CD4-positive, alpha-beta T cell (primary cell): ENCODE results near the gene TRPV5. TPM values are rescaled to one million over a fixed set of nuclear protein-coding genes. Genes with fewer than 3 reads are reported as not detected.

Experiments
- ATAC-seq: fragments of 200-7000 bp; cut with Tn5 transposase; one replicate; pipeline ENCODE4 v1.10.0; 2022; ENCODE audit warnings: mild to moderate bottlenecking; ENCODE audit not compliant: poor library complexity
- CTCF ChIA-PET: fragments of 350-600 bp; sonication (Branson Sonifier 250); formaldehyde crosslinking; loops from one replicate; lab custom pipeline; 2021; ENCODE audit warnings: antibody characterized with exemption, inconsistent platforms; lab: Charles Lee
- POLR2A ChIA-PET: fragments of 350-600 bp; sonication (Branson Sonifier 250); formaldehyde crosslinking; loops from one replicate; lab custom pipeline; 2021; ENCODE audit warnings: antibody characterized with exemption, inconsistent platforms; lab: Charles Lee
- DNase-seq, 14 experiments: peaks; one replicate each; pipeline ENCODE4 v3.0.0-alpha.2; 2013 to 2020; ENCODE audit warnings: mixed read lengths in 2 of 14
- H3K27ac ChIP-seq, 2 donors: one replicate each; pipeline versions ENCODE4 v1.5.1 to v1.7.0; 2013; ENCODE audit warnings: low read length in 2 of 2, low read depth in 1 of 2, mild to moderate bottlenecking in 1 of 2
- H3K27me3 ChIP-seq, 2 experiments: 1 replicate in 1 of 2; 2 replicates in 1 of 2; pipeline versions ENCODE4 v1.6.1 to v1.7.0; 2013; ENCODE audit warnings: low read length in 2 of 2, control low read depth in 1 of 2, mild to moderate bottlenecking in 1 of 2, moderate library complexity in 1 of 2; ENCODE audit not compliant: insufficient read depth in 2 of 2, control insufficient read depth in 1 of 2
- H3K36me3 ChIP-seq: one replicate; pipeline ENCODE4 v1.6.1; 2013; ENCODE audit warnings: low read length, control low read depth; ENCODE audit not compliant: insufficient read depth
- H3K4me1 ChIP-seq: one replicate; pipeline ENCODE4 v1.6.1; 2013; ENCODE audit warnings: low read length, control low read depth; ENCODE audit not compliant: insufficient read depth
- H3K4me3 ChIP-seq: one replicate; pipeline ENCODE4 v1.5.1; 2013; ENCODE audit warnings: mild to moderate bottlenecking, low read length, moderate library complexity
- H3K9me3 ChIP-seq, 2 experiments: 1 replicate in 1 of 2; 2 replicates in 1 of 2; pipeline versions ENCODE4 v1.6.1 to v1.7.0; 2013; ENCODE audit warnings: low read length in 2 of 2, mild to moderate bottlenecking in 2 of 2, control low read depth in 1 of 2, moderate library complexity in 1 of 2; ENCODE audit not compliant: control insufficient read depth in 1 of 2, insufficient read depth in 1 of 2
- H3K27ac Mint-ChIP-seq: one replicate; pipeline ENCODE4 v1.8.0; 2020; ENCODE audit warnings: mixed read lengths
- H3K27me3 Mint-ChIP-seq: one replicate; pipeline ENCODE4 v1.8.0; 2021; ENCODE audit warnings: mixed read lengths
- H3K36me3 Mint-ChIP-seq: one replicate; pipeline ENCODE4 v1.8.0; 2021; ENCODE audit warnings: low read depth, mixed read lengths
- H3K4me1 Mint-ChIP-seq: one replicate; pipeline ENCODE4 v1.8.0; 2021; ENCODE audit warnings: low read depth, mixed read lengths
- H3K4me3 Mint-ChIP-seq: one replicate; pipeline ENCODE4 v1.8.0; 2020; ENCODE audit warnings: mild to moderate bottlenecking, mixed read lengths
- H3K9me3 Mint-ChIP-seq: one replicate; pipeline ENCODE4 v1.8.0; 2020; ENCODE audit warnings: mixed read lengths
- intact Hi-C, 2 experiments: fragments of 100-400 bp; cut with DNase I in 1 of 2; cut with micrococcal nuclease in 1 of 2; formaldehyde crosslinking; loops; one replicate each; pipeline versions ENCODE4 v1.15.1 to v1.9.0; 2023 to 2025; cut with DNase I, micrococcal nuclease
- total RNA-seq, 174 experiments: library from RNA in 2 of 174; stranded (reverse) in 2 of 174; gene quantifications; one replicate each; pipeline ENCODE4 v1.2.3 and lab custom pipeline; 2021 to 2026
- TF ChIP-seq, protein P1 (sequence below): fragments of 200-600 bp; IDR thresholded peaks from one replicate; pipeline ENCODE4 v1.8.0; 2022; ENCODE audit warnings: antibody characterized with exemption, mild to moderate bottlenecking

The TRPV5 gene
- total RNA-seq, 2 experiments from 2014 or later, result not detected

GRCh38 chr7:142875456-142875855 lies 58.1 kb downstream of the TRPV5 start:
- H3K36me3 Mint-ChIP-seq, result peaks cover 13% of the 10 kb centered on the region
- H3K27me3 ChIP-seq, result no peaks in the 10 kb centered on the region
- TF ChIP-seq, protein P1, sequence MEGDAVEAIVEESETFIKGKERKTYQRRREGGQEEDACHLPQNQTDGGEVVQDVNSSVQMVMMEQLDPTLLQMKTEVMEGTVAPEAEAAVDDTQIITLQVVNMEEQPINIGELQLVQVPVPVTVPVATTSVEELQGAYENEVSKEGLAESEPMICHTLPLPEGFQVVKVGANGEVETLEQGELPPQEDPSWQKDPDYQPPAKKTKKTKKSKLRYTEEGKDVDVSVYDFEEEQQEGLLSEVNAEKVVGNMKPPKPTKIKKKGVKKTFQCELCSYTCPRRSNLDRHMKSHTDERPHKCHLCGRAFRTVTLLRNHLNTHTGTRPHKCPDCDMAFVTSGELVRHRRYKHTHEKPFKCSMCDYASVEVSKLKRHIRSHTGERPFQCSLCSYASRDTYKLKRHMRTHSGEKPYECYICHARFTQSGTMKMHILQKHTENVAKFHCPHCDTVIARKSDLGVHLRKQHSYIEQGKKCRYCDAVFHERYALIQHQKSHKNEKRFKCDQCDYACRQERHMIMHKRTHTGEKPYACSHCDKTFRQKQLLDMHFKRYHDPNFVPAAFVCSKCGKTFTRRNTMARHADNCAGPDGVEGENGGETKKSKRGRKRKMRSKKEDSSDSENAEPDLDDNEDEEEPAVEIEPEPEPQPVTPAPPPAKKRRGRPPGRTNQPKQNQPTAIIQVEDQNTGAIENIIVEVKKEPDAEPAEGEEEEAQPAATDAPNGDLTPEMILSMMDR, result no peak
- no peak overlapping the region for H3K4me3 Mint-ChIP-seq
- H3K9me3 ChIP-seq, result peaks cover 0 to 4% of the 10 kb centered on the region in 2 experiments
- H3K4me1 Mint-ChIP-seq, result no peaks in the 10 kb centered on the region
- POLR2A ChIA-PET, result no interaction called here
- H3K27ac Mint-ChIP-seq, result no peak overlapping the region
- CTCF ChIA-PET, result interaction anchor here (1.8 kb wide), 1 partner anchor 21 kb away, joined by 3 read pairs; the partner anchor contains the start of gene EPHB6
- no peaks in the 10 kb centered on the region for H3K9me3 Mint-ChIP-seq
- H3K4me1 ChIP-seq, result no peaks in the 10 kb centered on the region
- peaks cover 5% of the 10 kb centered on the region for H3K27me3 Mint-ChIP-seq
- intact Hi-C loops, result no loop called here
- peaks cover 3% of the 10 kb centered on the region for H3K36me3 ChIP-seq
- H3K4me3 ChIP-seq, result no peak overlapping the region
- H3K27ac ChIP-seq, result no peak overlapping the region
- ATAC-seq, result no peak
- DNase-seq, result no peak

DNA sequence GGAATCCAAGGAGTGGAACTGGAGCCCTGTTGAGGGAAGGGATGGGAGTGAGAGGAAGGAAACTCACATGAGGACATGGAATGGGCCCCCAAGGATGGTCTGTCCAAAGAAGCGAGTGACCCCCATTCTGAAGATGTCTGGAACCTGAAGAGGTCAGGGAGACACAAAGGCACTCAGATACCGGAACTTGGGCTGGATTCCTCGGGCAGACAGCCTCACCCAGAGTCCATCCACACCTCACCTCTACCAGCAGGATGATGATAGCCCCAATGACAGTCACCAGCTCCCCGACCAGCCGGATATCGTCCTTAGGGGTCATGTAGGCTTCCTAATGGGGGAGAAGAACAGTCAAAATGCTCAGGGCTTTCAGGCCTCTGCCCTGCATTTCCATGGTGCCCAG lies 58.7 kb downstream of the TRPV5 start:
- ATAC-seq (no peak), DNase-seq (no peak)
- Mint-ChIP-seq H3K4me3 (no peak overlapping the region), H3K27me3 (peaks cover 4% of the 10 kb centered on the region), H3K27ac (no peak overlapping the region), H3K9me3 (no peaks in the 10 kb centered on the region), H3K4me1 (no peaks in the 10 kb centered on the region), H3K36me3 (peaks cover 19% of the 10 kb centered on the region)
- intact Hi-C loops, result no loop called here
- H3K27me3 ChIP-seq, result no peaks in the 10 kb centered on the region
- TF ChIP-seq, protein P1, result no peak
- H3K27ac ChIP-seq, result no peak overlapping the region
- H3K9me3 ChIP-seq, result peaks cover 0 to 4% of the 10 kb centered on the region in 2 experiments
- ChIA-PET CTCF (interaction anchor here (1.8 kb wide), 1 partner anchor 20 kb away, joined by 3 read pairs; the partner anchor contains the start of gene EPHB6), POLR2A (no interaction called here)
- H3K4me3 ChIP-seq, result no peak overlapping the region
- peaks cover 7% of the 10 kb centered on the region for H3K36me3 ChIP-seq
- no peaks in the 10 kb centered on the region for H3K4me1 ChIP-seq

DNA sequence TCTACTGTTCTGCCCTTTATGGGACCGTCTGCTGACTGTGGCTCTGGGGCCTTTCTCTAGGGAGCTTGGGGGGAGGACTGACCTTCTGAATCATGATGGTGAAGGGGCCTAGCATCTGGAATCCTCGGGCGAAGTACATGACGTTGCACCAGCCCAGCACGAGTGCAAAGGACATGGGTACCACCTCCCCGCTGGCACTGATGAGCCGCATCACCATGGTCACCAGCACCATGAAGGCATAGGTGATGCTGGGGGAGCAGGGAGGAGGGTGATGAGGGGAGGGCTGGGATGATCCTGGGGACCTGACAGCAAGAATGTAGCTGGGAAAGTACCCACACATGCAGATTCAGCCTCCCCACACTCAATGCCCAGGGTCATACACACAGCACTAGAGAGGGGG lies 59.1 kb downstream of the TRPV5 start:
- no peaks in the 10 kb centered on the region for H3K27me3 ChIP-seq
- no peak for ATAC-seq
- H3K36me3 Mint-ChIP-seq, result peaks cover 23% of the 10 kb centered on the region
- H3K4me1 ChIP-seq, result no peaks in the 10 kb centered on the region
- H3K27me3 Mint-ChIP-seq, result no peaks in the 10 kb centered on the region
- POLR2A ChIA-PET, result no interaction called here
- no peak for DNase-seq
- TF ChIP-seq, protein P1, result no peak
- no peaks in the 10 kb centered on the region for H3K4me1 Mint-ChIP-seq
- H3K27ac Mint-ChIP-seq, result no peak overlapping the region
- peaks cover 0 to 4% of the 10 kb centered on the region in 2 experiments for H3K9me3 ChIP-seq
- CTCF ChIA-PET, result interaction anchor here (1.8 kb wide), 1 partner anchor 19 kb away, joined by 3 read pairs; the partner anchor contains the start of gene EPHB6
- no peaks in the 10 kb centered on the region for H3K9me3 Mint-ChIP-seq
- no peak overlapping the region for H3K4me3 Mint-ChIP-seq
- H3K36me3 ChIP-seq, result peaks cover 10% of the 10 kb centered on the region
- no peak overlapping the region for H3K27ac ChIP-seq
- intact Hi-C loops, result no loop called here
- H3K4me3 ChIP-seq, result no peak overlapping the region
